Right lobe of liver (tissue), 6 donors: ENCODE data around the gene ZNF512B. TPM values are rescaled to one million over a fixed set of nuclear protein-coding genes. Genes with fewer than 3 reads are reported as not detected.
"Not testable (repeated sequence)": the region's sequence is repeated elsewhere in the genome, so short reads cannot be mapped to it uniquely, and the experiment has no call there.

Source experiments
- ATAC-seq, 4 donors: fragments of 200-7000 bp; cut with Tn5 transposase; one replicate each; pipeline ENCODE4 v1.9.1; 2020; ENCODE audit warnings: mild to moderate bottlenecking in 4 of 4, moderate library complexity in 4 of 4
- DNase-seq, 3 donors: peaks; one replicate each; pipeline ENCODE4 v3.0.0-alpha.2; 2020
- H3K27ac ChIP-seq, 3 donors: fragments of 200-600 bp; one replicate each; pipeline ENCODE4 v1.8.0; 2022
- H3K27me3 ChIP-seq, 2 donors: fragments of 200-600 bp; one replicate each; pipeline ENCODE4 v1.8.0; 2022
- H3K36me3 ChIP-seq, 4 donors: fragments of 200-600 bp; sonication (generic) in 1 of 4; one replicate each; pipeline versions ENCODE4 v1.5.1 to v1.8.0; 2017 to 2022; ENCODE audit warnings: control low read depth in 1 of 4
- H3K4me1 ChIP-seq, 4 donors: fragments of 200-600 bp; sonication (generic) in 1 of 4; one replicate each; pipeline versions ENCODE4 v1.5.1 to v1.8.0; 2017 to 2022; ENCODE audit warnings: control low read depth in 1 of 4
- H3K4me3 ChIP-seq, 3 donors: fragments of 200-600 bp; one replicate each; pipeline ENCODE4 v1.8.0; 2022
- H3K9me3 ChIP-seq, 4 donors: fragments of 200-600 bp; sonication (generic) in 1 of 4; one replicate each; pipeline versions ENCODE4 v1.5.1 to v1.8.0; 2017 to 2022; ENCODE audit warnings: control low read depth in 1 of 4
- POLR2A ChIP-seq: fragments of 450-650 bp; IDR thresholded peaks from one replicate; pipeline ENCODE4 v1.6.1; 2017; ENCODE audit warnings: antibody characterized with exemption, mild to moderate bottlenecking
- WGBS: methylation state at CpG from one replicate; pipeline ENCODE4 v1.1.6; 2018; ENCODE audit warnings: low coverage, low lambda C conversion rate; ENCODE audit not compliant: insufficient coverage; ENCODE audit errors: missing lambda C conversion rate; 5-methylcytosine and 5-hydroxymethylcytosine counted together
- intact Hi-C, 2 donors: fragments of 100-400 bp; cut with DNase I; formaldehyde crosslinking; loops; one replicate each; pipeline versions ENCODE4 v1.11.2 to v1.14.1; 2022
- total RNA-seq, 6 experiments: library from RNA; depleted of rRNA in 2 of 6; stranded (reverse); fragments of >200 nt in 2 of 6; fragmentation: NEBNext Ultra II Directional in 3 of 6; extraction: Animal tissue kit (Norgen Biotek cat#: 25700) in 3 of 6; gene quantifications; one replicate each; pipeline versions ENCODE4 v1.1.0 to v1.2.4, GENCODE V29; 2016 to 2023
- TF ChIP-seq, protein P1 (sequence below), 4 donors: fragments of 200-600 bp in 3 of 4; fragments of 450-650 bp in 1 of 4; IDR thresholded peaks; one replicate each; pipeline versions ENCODE4 v1.5.1 to v1.8.0; 2016 to 2022; ENCODE audit warnings: antibody characterized with exemption in 4 of 4, mild to moderate bottlenecking in 2 of 4
- donor health status: DM: no; HTN: yes; CAD: no.
- donor health status: DM: no; HTN: no; CAD: no.
- donor health status: DM: no; HTN: no; CAD: no.
- donor health status: DM: no; HTN: yes; CAD: no.
- donor health status: DM: no; HTN: yes; CAD: no.

ZNF512B gene
- total RNA-seq, 6 experiments from 2014 or later = 10.8 to 16.8 (median 14.0) TPM

- WGBS = 100% methylated on average over 3 of the region's 16 CpGs
- intact Hi-C loops = no loop called here
- Histone ChIP-seq H3K4me1 (peaks cover 0 to 8% (median 1%) of the 10 kb centered on the region in 4 donors), H3K36me3 (peaks cover 0 to 50% (median 25%) of the 10 kb centered on the region in 4 donors), H3K27me3 (no peaks in the 10 kb centered on the region), H3K4me3 (no peak overlapping the region), H3K27ac (no peak overlapping the region), H3K9me3 (no peaks in the 10 kb centered on the region)
- TF ChIP-seq, protein P1, sequence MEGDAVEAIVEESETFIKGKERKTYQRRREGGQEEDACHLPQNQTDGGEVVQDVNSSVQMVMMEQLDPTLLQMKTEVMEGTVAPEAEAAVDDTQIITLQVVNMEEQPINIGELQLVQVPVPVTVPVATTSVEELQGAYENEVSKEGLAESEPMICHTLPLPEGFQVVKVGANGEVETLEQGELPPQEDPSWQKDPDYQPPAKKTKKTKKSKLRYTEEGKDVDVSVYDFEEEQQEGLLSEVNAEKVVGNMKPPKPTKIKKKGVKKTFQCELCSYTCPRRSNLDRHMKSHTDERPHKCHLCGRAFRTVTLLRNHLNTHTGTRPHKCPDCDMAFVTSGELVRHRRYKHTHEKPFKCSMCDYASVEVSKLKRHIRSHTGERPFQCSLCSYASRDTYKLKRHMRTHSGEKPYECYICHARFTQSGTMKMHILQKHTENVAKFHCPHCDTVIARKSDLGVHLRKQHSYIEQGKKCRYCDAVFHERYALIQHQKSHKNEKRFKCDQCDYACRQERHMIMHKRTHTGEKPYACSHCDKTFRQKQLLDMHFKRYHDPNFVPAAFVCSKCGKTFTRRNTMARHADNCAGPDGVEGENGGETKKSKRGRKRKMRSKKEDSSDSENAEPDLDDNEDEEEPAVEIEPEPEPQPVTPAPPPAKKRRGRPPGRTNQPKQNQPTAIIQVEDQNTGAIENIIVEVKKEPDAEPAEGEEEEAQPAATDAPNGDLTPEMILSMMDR (IDR thresholded peaks at IDR 0.05) = no peak
- TF ChIP-seq POLR2A = no peak
- peak in 1 of 3 donors; percentile 11 for DNase-seq
- no peak for ATAC-seq
Measured at GRCh38 chr20:63963784-63964301, 5.9 kb downstream of the ZNF512B start.

- intact Hi-C loops = no loop called here
- Histone ChIP-seq H3K4me3 (no peak overlapping the region), H3K27ac (no peak overlapping the region), H3K27me3 (no peaks in the 10 kb centered on the region), H3K9me3 (no peaks in the 10 kb centered on the region), H3K36me3 (peaks cover 0 to 50% (median 25%) of the 10 kb centered on the region in 4 donors), H3K4me1 (peaks cover 0 to 3% (median 0%) of the 10 kb centered on the region in 4 donors)
- WGBS = no CpG with 5 or more reads among the region's 27 CpGs
- ATAC-seq = no peak
- peak in 1 of 3 donors; percentile 18 for DNase-seq
- TF ChIP-seq, protein P1 (IDR thresholded peaks at IDR 0.05) = no peak
- no peak for TF ChIP-seq POLR2A
Measured at GRCh38 chr20:63963348-63963741, 6.4 kb downstream of the ZNF512B start.

- Histone ChIP-seq H3K27me3 (no peaks in the 10 kb centered on the region), H3K36me3 (peaks cover 0 to 49% (median 24%) of the 10 kb centered on the region in 4 donors), H3K9me3 (no peaks in the 10 kb centered on the region), H3K4me1 (no peaks in the 10 kb centered on the region), H3K27ac (no peak overlapping the region), H3K4me3 (no peak overlapping the region)
- TF ChIP-seq, protein P1 (IDR thresholded peaks at IDR 0.05) = no peak
- no peak for TF ChIP-seq POLR2A
- WGBS = no CpG with 5 or more reads among the region's 61 CpGs
- DNase-seq = peak in 1 of 3 donors; percentile 22
- no peak for ATAC-seq
- intact Hi-C loops = no loop called here
Measured at GRCh38 chr20:63962426-63963347, 7.0 kb downstream of the ZNF512B start.

DNA sequence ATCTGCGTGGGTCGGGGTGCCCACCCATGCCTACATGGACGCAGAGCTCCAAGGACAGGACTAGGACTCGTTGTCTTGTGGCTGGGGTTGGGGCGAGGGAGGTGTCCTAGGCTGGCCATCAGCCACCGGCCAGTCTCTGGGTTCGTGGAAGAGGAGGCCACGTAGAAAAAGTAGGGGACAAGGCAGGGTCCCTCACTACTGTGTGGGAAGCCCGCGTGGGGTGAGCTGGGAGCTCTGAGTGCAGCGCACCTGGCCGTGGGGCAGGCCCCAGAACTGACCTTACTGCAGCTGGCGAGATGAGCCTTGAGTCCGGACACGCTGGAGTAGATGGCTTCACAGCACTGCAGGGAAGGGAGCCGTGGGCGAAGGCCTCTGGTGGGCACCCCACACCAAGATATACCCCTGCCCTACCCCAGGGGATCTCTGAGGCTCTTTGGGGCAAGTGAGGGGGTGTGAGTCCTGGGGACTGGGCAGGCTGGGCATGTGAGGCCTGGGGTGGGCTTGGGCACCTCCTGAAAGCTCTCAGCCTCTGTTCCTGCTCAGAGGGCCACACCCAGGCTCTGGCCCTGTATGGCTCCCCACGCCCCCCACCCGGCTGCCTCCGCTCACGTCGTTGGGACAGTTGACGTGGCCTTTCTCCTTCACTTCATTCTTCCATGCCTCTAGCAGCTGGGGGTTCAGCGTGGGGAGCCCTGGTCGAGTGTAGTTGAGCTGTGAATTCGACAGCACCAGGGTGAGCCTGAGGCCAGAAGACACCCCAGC, 7.9 kb downstream of the ZNF512B start:
- intact Hi-C loops = no loop called here
- Histone ChIP-seq H3K27me3 (no peaks in the 10 kb centered on the region), H3K9me3 (no peaks in the 10 kb centered on the region), H3K4me3 (no peak overlapping the region), H3K36me3 (peaks cover 0 to 41% (median 20%) of the 10 kb centered on the region in 4 donors), H3K27ac (no peak overlapping the region), H3K4me1 (peaks cover 0 to 7% (median 4%) of the 10 kb centered on the region in 4 donors)
- TF ChIP-seq, protein P1 (IDR thresholded peaks at IDR 0.05) = no peak
- TF ChIP-seq POLR2A = no peak
- 74% methylated on average over 3 of the region's 26 CpGs for WGBS
- peak in 1 of 3 donors; percentile 21 for DNase-seq
- no peak for ATAC-seq

GRCh38 chr20:63960654-63961621, 8.8 kb downstream of the ZNF512B start:
- peak in 1 of 3 donors; percentile 17 for DNase-seq
- H3K36me3 ChIP-seq = peaks cover 0 to 34% (median 16%) of the 10 kb centered on the region in 4 donors
- intact Hi-C loops = not testable (repeated sequence)

More at GRCh38 chr20:63960654-63961621, 8.8 kb downstream of the ZNF512B start:
- ATAC-seq, H3K4me3 ChIP-seq, H3K27me3 ChIP-seq, H3K4me1 ChIP-seq, H3K27ac ChIP-seq, H3K9me3 ChIP-seq: not testable (repeated sequence)
- WGBS = 100% methylated on average over 2 of the region's 15 CpGs
